SH-SY5Y (cell line): ENCODE measurements around the gene STX1A.

Experiments used
- GATA2 ChIP-seq: IDR thresholded peaks from 2 replicates; pipeline ENCODE4 v1.6.1; 2011; ENCODE audit warnings: mild to moderate bottlenecking, low read depth, low read length
- GATA3 ChIP-seq: IDR thresholded peaks from 2 replicates; pipeline ENCODE4 v1.6.1; 2011; ENCODE audit warnings: low read depth, mild to moderate bottlenecking, low read length, moderate library complexity

GRCh38 chr7:73718438-73718881, 1.0 kb downstream of the STX1A start:
- TF ChIP-seq GATA2: no peak
- no peak for TF ChIP-seq GATA3
